Middle frontal gyrus (tissue), 1 donor: ENCODE results near the gene ZNF20.
A peak's percentile ranks its signal among the peaks of the same experiment; 100 is the strongest.

ENCODE experiments used
- DNase-seq: peaks from one replicate; pipeline ENCODE4 v3.0.0-alpha.2; 2015; ENCODE audit warnings: low spot score; ENCODE audit errors: extremely low spot score

ZNF20 gene

GRCh38 chr19:12139885-12140544 is at the start of gene ZNF20:
Gene ZNF20, minus strand, starts transcription at chr19:12140350. Its CDS starts 168 bp downstream, at chr19:12140182.
- peak; percentile 87 for DNase-seq

- no peak for DNase-seq
These were observed 47.5 kb upstream of the ZNF20 start for GRCh38 chr19:12187625-12188024.

GRCh38 chr19:12180377-12180776 is 40.2 kb upstream of the ZNF20 start:
- DNase-seq: no peak

GRCh38 chr19:12166626-12167025 is 26.5 kb upstream of the ZNF20 start:
- DNase-seq: no peak

GRCh38 chr19:12163826-12164225 is 23.7 kb upstream of the ZNF20 start:
- DNase-seq: no peak

- DNase-seq: peak; percentile 91
These were observed 23.0 kb upstream of the ZNF20 start, which contains the start of gene ZNF136 for GRCh38 chr19:12162882-12163806. Gene ZNF136, plus strand, starts transcription at chr19:12163096. Its CDS starts 108 bp downstream, at chr19:12163204.

GRCh38 chr19:12162513-12162881 is 22.3 kb upstream of the ZNF20 start:
- DNase-seq: no peak

- DNase-seq: no peak
These were observed 19.7 kb upstream of the ZNF20 start for GRCh38 chr19:12159773-12160414.

- peak; percentile 78 for DNase-seq
These were observed 16.3 kb upstream of the ZNF20 start, which contains the start of gene ZNF625 for GRCh38 chr19:12156223-12157058. Gene ZNF625, minus strand, starts transcription at chr19:12156734. Its CDS starts 176 bp downstream, at chr19:12156558.

GRCh38 chr19:12155324-12155860 is 15.2 kb upstream of the ZNF20 start:
- DNase-seq: no peak

GRCh38 chr19:12145348-12145747 is 5.2 kb upstream of the ZNF20 start:
- no peak for DNase-seq

GRCh38 chr19:12141405-12141736 is 1.2 kb upstream of the ZNF20 start:
- no peak for DNase-seq

- peak; percentile 73 for DNase-seq
These were observed 625 bp upstream of the ZNF20 start for GRCh38 chr19:12140545-12141404.

GRCh38 chr19:12139269-12139668 is 881 bp downstream of the ZNF20 start:
- no peak for DNase-seq

- no peak for DNase-seq
These were observed 2.8 kb downstream of the ZNF20 start for GRCh38 chr19:12137221-12137940.

- DNase-seq: no peak
These were observed 7.1 kb downstream of the ZNF20 start for GRCh38 chr19:12133069-12133468.

GRCh38 chr19:12126707-12127106 is 13.4 kb downstream of the ZNF20 start:
- DNase-seq: no peak

GRCh38 chr19:12117201-12117970 is 22.8 kb downstream of the ZNF20 start:
- DNase-seq: no peak
